GM21619 (cell line): ENCODE measurements around the gene YTHDF2.

ENCODE experiments used
- ATAC-seq: cut with Tn5 transposase; IDR thresholded peaks from one replicate; pipeline ENCODE4 v1.9.1; 2021; ENCODE audit not compliant: unreplicated experiment

Gene YTHDF2

GRCh38 chr1:28796352-28797211 lies 59.8 kb downstream of the YTHDF2 start:
- no peak for ATAC-seq

GRCh38 chr1:28800324-28800723 lies 63.6 kb downstream of the YTHDF2 start:
- no peak for ATAC-seq

GRCh38 chr1:28801461-28801860 lies 64.7 kb downstream of the YTHDF2 start:
- no peak for ATAC-seq

- no peak for ATAC-seq
These were observed 66.3 kb downstream of the YTHDF2 start for GRCh38 chr1:28803051-28803450.

- no peak for ATAC-seq
These were observed 66.9 kb downstream of the YTHDF2 start for GRCh38 chr1:28803662-28804061.

- ATAC-seq: no peak
These were observed 67.3 kb downstream of the YTHDF2 start for GRCh38 chr1:28804071-28804470.

GRCh38 chr1:28807046-28807445 lies 70.3 kb downstream of the YTHDF2 start:
- ATAC-seq: no peak

GRCh38 chr1:28807986-28808385 lies 71.2 kb downstream of the YTHDF2 start:
- no peak for ATAC-seq

GRCh38 chr1:28811369-28811765 lies 74.6 kb downstream of the YTHDF2 start:
- ATAC-seq: no peak

GRCh38 chr1:28811766-28812668 lies 75.3 kb downstream of the YTHDF2 start, which contains the start of gene OPRD1:
TSS of gene OPRD1 (plus strand) at chr1:28812170. CDS start at chr1:28812384, 214 bp downstream.
- no peak for ATAC-seq

GRCh38 chr1:28812669-28813468 lies 76.1 kb downstream of the YTHDF2 start:
- ATAC-seq: no peak

GRCh38 chr1:28813931-28814465 lies 77.3 kb downstream of the YTHDF2 start:
- no peak for ATAC-seq

- no peak for ATAC-seq
These were observed 78.9 kb downstream of the YTHDF2 start for GRCh38 chr1:28815533-28816185.

GRCh38 chr1:28817133-28817532 lies 80.4 kb downstream of the YTHDF2 start:
- no peak for ATAC-seq

GRCh38 chr1:28819020-28819419 lies 82.3 kb downstream of the YTHDF2 start:
- no peak for ATAC-seq
